ENCODE measurements around the gene ABL1. TPM values are rescaled to one million over a fixed set of nuclear protein-coding genes. Genes with fewer than 3 reads are reported as not detected.
"Not testable (repeated sequence)": the region's sequence is repeated elsewhere in the genome, so short reads cannot be mapped to it uniquely, and the experiment has no call there.

ABL1 gene
- total RNA-seq, 1 donor from 2014 or later: 31.2 TPM

DNA sequence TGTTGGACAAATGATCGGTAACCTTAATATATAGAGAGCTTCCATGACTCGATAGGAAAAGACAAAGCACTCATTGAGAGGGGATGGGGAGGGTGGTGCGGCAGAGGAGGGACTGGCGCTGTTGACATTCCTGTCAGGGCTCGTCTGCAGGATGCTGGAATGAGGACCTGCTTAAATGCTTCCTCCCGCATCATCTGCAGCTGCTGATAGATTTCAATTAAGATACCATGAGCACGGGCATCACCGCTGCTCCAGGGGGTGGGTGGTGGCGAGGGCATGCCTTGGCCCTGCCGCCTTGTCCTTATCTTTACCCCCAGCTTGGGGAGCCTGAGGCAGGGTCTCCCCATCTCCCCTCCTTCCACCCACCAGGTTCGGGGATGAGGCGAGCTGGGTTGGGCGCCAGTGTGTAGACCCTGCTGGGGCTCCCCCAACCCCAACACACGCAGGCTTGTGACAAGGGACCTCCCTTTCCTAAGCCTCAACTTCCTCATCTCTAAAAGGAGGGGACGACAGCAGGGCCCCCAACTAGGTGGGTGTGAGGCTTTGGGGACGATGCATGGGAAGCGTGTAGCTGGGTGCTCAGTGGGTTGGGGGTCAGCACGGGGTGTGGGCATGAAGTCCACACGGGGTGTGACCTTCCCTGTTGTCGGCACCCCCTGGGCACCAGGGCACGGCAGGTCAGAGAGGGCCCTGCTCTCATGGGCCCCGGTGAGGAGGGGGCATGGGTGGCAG is 73.3 kb downstream of the ABL1 start:
- H3K4me3 ChIP-seq (ENCODE audit: low read depth, low read length): no peak overlapping the region
- DNase-seq (ENCODE audit: low read depth): no peak
- TF ChIP-seq, protein P1, sequence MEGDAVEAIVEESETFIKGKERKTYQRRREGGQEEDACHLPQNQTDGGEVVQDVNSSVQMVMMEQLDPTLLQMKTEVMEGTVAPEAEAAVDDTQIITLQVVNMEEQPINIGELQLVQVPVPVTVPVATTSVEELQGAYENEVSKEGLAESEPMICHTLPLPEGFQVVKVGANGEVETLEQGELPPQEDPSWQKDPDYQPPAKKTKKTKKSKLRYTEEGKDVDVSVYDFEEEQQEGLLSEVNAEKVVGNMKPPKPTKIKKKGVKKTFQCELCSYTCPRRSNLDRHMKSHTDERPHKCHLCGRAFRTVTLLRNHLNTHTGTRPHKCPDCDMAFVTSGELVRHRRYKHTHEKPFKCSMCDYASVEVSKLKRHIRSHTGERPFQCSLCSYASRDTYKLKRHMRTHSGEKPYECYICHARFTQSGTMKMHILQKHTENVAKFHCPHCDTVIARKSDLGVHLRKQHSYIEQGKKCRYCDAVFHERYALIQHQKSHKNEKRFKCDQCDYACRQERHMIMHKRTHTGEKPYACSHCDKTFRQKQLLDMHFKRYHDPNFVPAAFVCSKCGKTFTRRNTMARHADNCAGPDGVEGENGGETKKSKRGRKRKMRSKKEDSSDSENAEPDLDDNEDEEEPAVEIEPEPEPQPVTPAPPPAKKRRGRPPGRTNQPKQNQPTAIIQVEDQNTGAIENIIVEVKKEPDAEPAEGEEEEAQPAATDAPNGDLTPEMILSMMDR (conservative IDR thresholded peaks at IDR 0.05; ENCODE audit: low read depth, low read length): no peak

GRCh38 chr9:130908878-130909355 is 73.9 kb downstream of the ABL1 start:
- no peak for DNase-seq (ENCODE audit: low read depth)
- H3K4me3 ChIP-seq (ENCODE audit: low read depth, low read length): no peak overlapping the region
- TF ChIP-seq, protein P1 (conservative IDR thresholded peaks at IDR 0.05; ENCODE audit: low read depth, low read length): no peak

DNA sequence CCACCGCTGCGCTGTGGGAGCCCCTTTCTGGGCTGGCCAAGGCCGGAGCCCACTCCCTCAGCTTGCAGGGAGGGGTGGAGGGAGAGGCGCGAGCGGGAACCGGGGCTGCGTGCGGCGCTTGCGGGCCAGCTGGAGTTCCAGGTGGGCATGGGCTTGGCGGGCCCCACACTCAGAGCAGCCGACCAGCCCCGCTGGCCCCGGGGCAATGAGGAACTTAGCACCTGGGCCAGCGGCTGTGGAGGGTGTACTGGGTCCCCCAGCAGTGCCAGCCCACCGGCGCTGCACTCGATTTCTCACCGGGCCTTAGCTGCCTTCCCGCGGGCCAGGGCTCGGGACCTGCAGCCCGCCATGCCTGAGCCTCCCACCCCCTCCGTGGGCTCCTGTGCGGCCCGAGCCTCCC is 75.0 kb downstream of the ABL1 start:
- not testable (repeated sequence) for H3K4me3 ChIP-seq (ENCODE audit: low read depth, low read length); DNase-seq (ENCODE audit: low read depth)

DNA sequence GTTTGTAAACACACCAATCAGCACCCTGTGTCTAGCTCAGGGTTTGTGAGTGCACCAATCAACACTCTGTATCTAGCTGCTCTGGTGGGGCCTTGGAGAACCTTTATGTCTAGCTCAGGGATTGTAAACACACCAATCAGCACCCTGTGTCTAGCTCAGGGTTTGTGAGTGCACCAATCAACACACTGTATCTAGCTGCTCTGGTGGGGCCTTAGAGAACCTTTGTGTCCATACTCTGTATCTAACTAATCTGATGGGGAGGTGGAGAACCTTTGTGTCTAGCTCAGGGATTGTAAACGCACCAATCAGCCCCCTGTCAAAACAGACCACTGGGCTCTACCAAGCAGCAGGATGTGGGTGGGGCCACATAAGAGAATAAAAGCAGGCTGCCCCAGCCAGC is 75.6 kb downstream of the ABL1 start:
- DNase-seq (ENCODE audit: low read depth): not testable (repeated sequence)

GRCh38 chr9:130911254-130912049 is 76.4 kb downstream of the ABL1 start:
- TF ChIP-seq, protein P1 (conservative IDR thresholded peaks at IDR 0.05; ENCODE audit: low read depth, low read length): no peak
- DNase-seq (ENCODE audit: low read depth): no peak
- H3K4me3 ChIP-seq (ENCODE audit: low read depth, low read length): no peak overlapping the region

More for the DNA sequence above, 75.6 kb downstream of the ABL1 start:
- H3K4me3 ChIP-seq (ENCODE audit: low read depth, low read length): not testable (repeated sequence)

- TF ChIP-seq, protein P1 (conservative IDR thresholded peaks at IDR 0.05; ENCODE audit: low read depth, low read length): no peak
- H3K4me3 ChIP-seq (ENCODE audit: low read depth, low read length): peak overlapping the region; percentile 10
- peak; percentile 47 for DNase-seq (ENCODE audit: low read depth)
Observed at GRCh38 chr9:130912932-130913598, 78.0 kb downstream of the ABL1 start.

- TF ChIP-seq, protein P1 (conservative IDR thresholded peaks at IDR 0.05; ENCODE audit: low read depth, low read length): no peak
- DNase-seq (ENCODE audit: low read depth): no peak
- H3K4me3 ChIP-seq (ENCODE audit: low read depth, low read length): peak overlapping the region; percentile 10
Observed at GRCh38 chr9:130913599-130914416, 78.8 kb downstream of the ABL1 start.
